GM13977 (cell line): ENCODE data around the gene TRIM7.

Experiments used
- DNase-seq: peaks from one replicate; pipeline ENCODE4 v3.0.0; 2012; ENCODE audit warnings: low spot score
- CTCF ChIP-seq: IDR thresholded peaks from 2 replicates; pipeline ENCODE4 v1.5.1; 2012; ENCODE audit warnings: mild to moderate bottlenecking, control low read depth; ENCODE audit not compliant: insufficient read depth; ENCODE audit errors: extremely low read depth, missing control alignments
- in situ Hi-C: fragments of 300-500 bp; cut with MboI; formaldehyde crosslinking; loops from one replicate; pipeline ENCODE4 v1.12.0; 2022; ENCODE audit warnings: low sequenced_read_pairs, low pct_unique_long_range_greater_than_20kb, mixed read lengths, inconsistent platforms; ENCODE audit not compliant: unreplicated experiment

TRIM7 gene

GRCh38 chr5:181188700-181189362 is 16.2 kb downstream of the TRIM7 start:
- no peak for DNase-seq
- no peak for TF ChIP-seq CTCF
- in situ Hi-C loops: no loop called here

DNA sequence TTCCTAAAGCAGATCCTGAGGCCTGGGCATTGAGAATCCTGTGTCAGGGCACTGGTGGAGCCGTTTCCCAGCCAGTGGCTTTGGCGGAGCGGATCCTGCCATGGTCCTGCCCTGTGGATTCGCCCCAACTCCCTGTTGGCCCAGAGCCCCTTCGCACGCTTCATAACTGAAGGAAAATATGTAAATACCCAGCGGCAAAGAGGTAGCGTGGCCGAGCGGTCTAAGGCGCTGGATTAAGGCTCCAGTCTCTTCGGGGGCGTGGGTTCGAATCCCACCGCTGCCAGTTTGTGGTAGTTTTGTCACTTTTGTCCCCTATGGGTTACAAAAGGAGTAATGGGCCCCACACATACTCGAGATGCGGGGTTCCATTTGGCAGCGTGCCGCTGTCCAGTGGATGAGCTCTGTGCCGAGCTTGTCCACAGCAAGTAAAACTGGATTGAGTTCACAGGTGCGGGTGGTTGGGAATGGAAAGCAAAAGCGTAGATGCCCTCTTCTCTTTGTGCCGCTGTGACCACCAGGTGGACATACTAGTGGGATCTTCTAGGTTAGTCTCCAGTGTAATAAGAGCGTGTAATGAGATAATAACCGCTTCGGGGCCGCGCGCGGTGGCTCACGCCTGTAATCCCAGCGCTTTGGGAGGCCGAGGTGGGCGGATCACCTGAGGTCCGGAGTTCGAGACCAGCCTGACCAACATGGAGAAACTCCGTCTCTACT is 17.3 kb downstream of the TRIM7 start:
- TF ChIP-seq CTCF: no peak
- no peak for DNase-seq
- in situ Hi-C loops: no loop called here

DNA sequence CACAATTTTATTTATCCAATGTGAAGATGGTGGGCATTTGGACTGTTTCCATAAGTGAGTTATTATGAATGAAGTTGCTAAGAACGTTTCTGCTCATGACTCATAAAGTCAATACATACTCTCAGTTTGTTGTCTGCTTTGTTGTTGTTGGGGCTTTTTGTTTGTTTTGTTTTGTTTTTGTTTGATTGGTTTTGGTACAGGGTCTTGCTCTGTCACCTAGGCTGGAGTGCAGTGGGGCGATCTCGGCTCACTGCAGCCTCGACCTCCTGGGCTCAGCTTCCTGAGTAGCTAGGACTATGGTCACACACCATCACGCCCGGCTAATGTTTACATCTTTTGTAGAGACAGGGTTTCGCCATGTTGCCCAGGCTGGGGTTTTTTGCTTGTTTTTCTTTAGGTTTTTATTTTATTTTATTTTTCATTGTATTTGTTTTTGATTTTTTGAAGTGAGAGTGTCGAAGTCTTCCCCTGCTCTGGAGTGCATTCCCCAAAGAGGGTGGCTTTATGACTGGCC is 18.0 kb downstream of the TRIM7 start:
- TF ChIP-seq CTCF: no peak
- in situ Hi-C loops: no loop called here
- no peak for DNase-seq

GRCh38 chr5:181186022-181186421 is 19.0 kb downstream of the TRIM7 start:
- in situ Hi-C loops: no loop called here
- TF ChIP-seq CTCF: no peak
- DNase-seq: no peak

DNA sequence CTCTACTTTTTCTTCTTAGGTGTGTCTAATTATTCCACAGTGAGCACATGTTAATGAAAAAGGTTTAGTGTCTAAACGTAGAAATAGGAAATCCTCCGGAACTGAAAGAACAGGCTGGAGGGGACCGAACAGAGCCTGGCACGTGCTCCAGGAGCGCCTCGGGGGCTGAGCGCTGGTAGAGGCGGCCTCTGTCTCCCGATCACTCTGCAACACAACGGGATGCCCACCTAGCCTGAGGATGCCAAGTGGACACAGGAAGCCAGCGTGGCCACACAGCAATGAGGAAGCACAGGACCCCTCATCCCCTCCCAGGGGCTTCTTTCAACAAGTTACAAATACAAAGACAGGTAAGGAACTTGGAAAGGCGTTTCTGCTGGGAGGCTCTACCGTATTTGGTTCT is 19.4 kb downstream of the TRIM7 start:
- TF ChIP-seq CTCF: no peak
- no peak for DNase-seq
- in situ Hi-C loops: no loop called here

GRCh38 chr5:181184845-181185216 is 20.2 kb downstream of the TRIM7 start:
- no peak for TF ChIP-seq CTCF
- DNase-seq: no peak
- in situ Hi-C loops: no loop called here
